ENCODE results near the gene VPS13D. TPM values are rescaled to one million over a fixed set of nuclear protein-coding genes. Genes with fewer than 3 reads are reported as not detected.

Gene VPS13D
- total RNA-seq, 1 donor from 2014 or later: 24.4 TPM

- DNase-seq (ENCODE audit: low read depth, low spot score): no peak
These were observed 321.8 kb downstream of the VPS13D start for GRCh38 chr1:12551584-12551983.

GRCh38 chr1:12552111-12552888 is 322.5 kb downstream of the VPS13D start:
- DNase-seq (ENCODE audit: low read depth, low spot score): no peak

- DNase-seq (ENCODE audit: low read depth, low spot score): no peak
These were observed 323.4 kb downstream of the VPS13D start for GRCh38 chr1:12552951-12553921.

GRCh38 chr1:12553963-12554362 is 324.1 kb downstream of the VPS13D start:
- DNase-seq (ENCODE audit: low read depth, low spot score): no peak

GRCh38 chr1:12554521-12555305 is 324.9 kb downstream of the VPS13D start:
- no peak for DNase-seq (ENCODE audit: low read depth, low spot score)

GRCh38 chr1:12555411-12556367 is 325.9 kb downstream of the VPS13D start:
- DNase-seq (ENCODE audit: low read depth, low spot score): no peak

GRCh38 chr1:12556368-12556930 is 326.6 kb downstream of the VPS13D start:
- no peak for DNase-seq (ENCODE audit: low read depth, low spot score)

GRCh38 chr1:12556957-12557935 is 327.4 kb downstream of the VPS13D start:
- DNase-seq (ENCODE audit: low read depth, low spot score): no peak

- no peak for DNase-seq (ENCODE audit: low read depth, low spot score)
These were observed 331.3 kb downstream of the VPS13D start for GRCh38 chr1:12561121-12561520.

Other genes starting within 250 kb of the VPS13D start
- gene MFN2, start 249.6 kb upstream of the VPS13D start, total RNA-seq: 60.5 and 77.2 TPM in 2 replicates
- gene MIIP, start 210.5 kb upstream of the VPS13D start, total RNA-seq: 27.6 and 40.6 TPM in 2 replicates
- 0.20 and 0.32 TPM in 2 replicates for gene TNFRSF8, start 166.7 kb upstream of the VPS13D start, total RNA-seq
- gene TNFRSF1B, start 63.0 kb upstream of the VPS13D start, total RNA-seq: 21.1 and 26.1 TPM in 2 replicates

Data from pulmonary artery endothelial cell (primary cell).